HepG2 (cell line): ENCODE data around the gene SIGMAR1. TPM values are rescaled to one million over a fixed set of nuclear protein-coding genes. Genes with fewer than 3 reads are reported as not detected.
A peak's percentile ranks its signal among the peaks of the same experiment; 100 is the strongest.

Experiments
- ELF1 ChIP-seq: sonication (generic); formaldehyde crosslinking; IDR thresholded peaks from 2 replicates; pipeline ENCODE4 v1.4.0; 2020; ENCODE audit warnings: missing genetic modification reagents
- ETS1 ChIP-seq: sonication (generic); formaldehyde crosslinking; IDR thresholded peaks from 2 replicates; pipeline ENCODE4 v1.4.0; 2020; ENCODE audit warnings: missing genetic modification reagents
- FOSL2 ChIP-seq: sonication (generic); formaldehyde crosslinking; IDR thresholded peaks from 2 replicates; pipeline ENCODE4 v1.4.0; 2020; ENCODE audit warnings: missing genetic modification reagents
- MLXIP ChIP-seq: sonication (generic); formaldehyde crosslinking; IDR thresholded peaks from 2 replicates; pipeline ENCODE4 v1.9.0; 2021; ENCODE audit warnings: missing genetic modification reagents, borderline replicate concordance
- ONECUT2 ChIP-seq: sonication (generic); formaldehyde crosslinking; IDR thresholded peaks from 2 replicates; pipeline ENCODE4 v1.4.0; 2020; ENCODE audit warnings: missing genetic modification reagents
- PRDM15 ChIP-seq: sonication (generic); formaldehyde crosslinking; IDR thresholded peaks from 2 replicates; pipeline ENCODE4 v1.4.0; 2020; ENCODE audit warnings: missing genetic modification reagents
- ZBTB10 ChIP-seq: sonication (generic); formaldehyde crosslinking; IDR thresholded peaks from 2 replicates; pipeline ENCODE4 v1.4.0; 2020; ENCODE audit warnings: missing genetic modification reagents, borderline replicate concordance
- ZBTB7B ChIP-seq: sonication (generic); formaldehyde crosslinking; IDR thresholded peaks from 2 replicates; pipeline ENCODE4 v1.4.0; 2020; ENCODE audit warnings: missing genetic modification reagents
- ZNF232 ChIP-seq: sonication (generic); formaldehyde crosslinking; IDR thresholded peaks from 2 replicates; pipeline ENCODE4 v1.4.0; 2020; ENCODE audit warnings: missing genetic modification reagents, borderline replicate concordance
- ZNF280B ChIP-seq: sonication (generic); formaldehyde crosslinking; IDR thresholded peaks from 2 replicates; pipeline ENCODE4 v1.5.0; 2020; ENCODE audit warnings: missing genetic modification reagents, mild to moderate bottlenecking, borderline replicate concordance
- ZNF331 ChIP-seq: sonication (generic); formaldehyde crosslinking; IDR thresholded peaks from 2 replicates; pipeline ENCODE4 v1.4.0; 2020; ENCODE audit warnings: missing genetic modification reagents
- ZNF552 ChIP-seq: sonication (generic); formaldehyde crosslinking; IDR thresholded peaks from 2 replicates; pipeline ENCODE4 v1.9.0; 2022; ENCODE audit warnings: missing genetic modification reagents, mild to moderate bottlenecking, borderline replicate concordance
- ZNF703 ChIP-seq: sonication (generic); formaldehyde crosslinking; IDR thresholded peaks from 2 replicates; pipeline ENCODE4 v1.5.1; 2020; ENCODE audit warnings: missing genetic modification reagents, mild to moderate bottlenecking, moderate library complexity, borderline replicate concordance
- ZNF746 ChIP-seq: sonication (generic); formaldehyde crosslinking; IDR thresholded peaks from 2 replicates; pipeline ENCODE4 v1.8.0; 2022; ENCODE audit warnings: mild to moderate bottlenecking, missing genetic modification reagents
- ZNF883 ChIP-seq: sonication (generic); formaldehyde crosslinking; IDR thresholded peaks from 2 replicates; pipeline ENCODE4 v1.5.1; 2020; ENCODE audit warnings: mild to moderate bottlenecking, missing genetic modification reagents; ENCODE audit errors: not compliant biosample characterization
- ZSCAN31 ChIP-seq: sonication (generic); formaldehyde crosslinking; IDR thresholded peaks from 2 replicates; pipeline ENCODE4 v1.5.0; 2020; ENCODE audit warnings: low read depth, mild to moderate bottlenecking, missing genetic modification reagents
- polyA plus RNA-seq, 8 experiments: library from polyadenylated mRNA; depleted of rRNA in 3 of 8; stranded (reverse) in 7 of 8; unstranded in 1 of 8; fragments of >200 nt; fragmentation: Illumina TruSeq in 4 of 8; extraction: Trizol in 4 of 8; gene quantifications; 2 replicates each; pipeline versions ENCODE4 v1.2.1 to v1.2.3, GENCODE V29; 2011 to 2016; ENCODE audit warnings: low read depth in 4 of 8, missing spikeins in 1 of 8, mixed read lengths in 1 of 8; ENCODE audit not compliant: insufficient read depth in 1 of 8
- total RNA-seq, 5 experiments: library from RNA; depleted of rRNA; stranded (reverse); fragments of >200 nt; fragmentation: Illumina TruSeq; extraction: Trizol; gene quantifications; 2 replicates each; pipeline ENCODE4 v1.2.3, GENCODE V29; 2016; ENCODE audit warnings: low read depth in 1 of 5

Gene SIGMAR1
- total and polyA plus RNA-seq, 2 of the 13 experiments (the other 11 are each of a cell fraction or from before 2014, with no cell fraction given), result 38.9 to 60.8 TPM

- TF ChIP-seq ZNF552 (CRISPR knock-in tag) (0 out of 2 replicates have a peak, but pooled peaks have one; percentile 60), ZNF331 (CRISPR knock-in tag) (no peak), ETS1 (CRISPR knock-in tag) (0 out of 2 replicates have a peak, but pooled peaks have one; percentile 22), ZNF883 (peak; percentile 79), ZBTB7B (0 out of 2 replicates have a peak, but pooled peaks have one; percentile 3), ELF1 (CRISPR knock-in tag) (no peak), ZNF280B (CRISPR knock-in tag) (peak; percentile 79), ZBTB10 (CRISPR knock-in tag) (peak; percentile 19; the same call in 1 of the 2 replicates), ZNF232 (CRISPR knock-in tag) (peak; percentile 85; the same call in 1 of the 2 replicates), FOSL2 (CRISPR knock-in tag) (0 out of 2 replicates have a peak, but pooled peaks have one; percentile 5), ZNF703 (CRISPR knock-in tag) (peak; percentile 38; the same call in 1 of the 2 replicates), ONECUT2 (0 out of 2 replicates have a peak, but pooled peaks have one; percentile 44), ZSCAN31 (no peak), PRDM15 (0 out of 2 replicates have a peak, but pooled peaks have one; percentile 14), ZNF746 (CRISPR knock-in tag) (peak; percentile 39; the same call in 1 of the 2 replicates), MLXIP (no peak)
These were observed 714 bp downstream of the SIGMAR1 start (continued) for GRCh38 chr9:34636791-34637355.
